GM12878 (cell line): ENCODE measurements around the gene PRORP. TPM values are rescaled to one million over a fixed set of nuclear protein-coding genes. Genes with fewer than 3 reads are reported as not detected.
A peak's percentile ranks its signal among the peaks of the same experiment; 100 is the strongest.

ENCODE experiments used
- ATAC-seq: fragments of 200-7000 bp; cut with Tn5 transposase; 3 replicates; pipeline ENCODE4 v1.9.1; 2020; ENCODE audit warnings: mild to moderate bottlenecking, moderate library complexity
- BruUV-seq: library from RNA; stranded (reverse); fragments of 400-500 nt; replicated peaks from 2 replicates; lab custom pipeline; 2021; lab: Mats Ljungman, UMichigan
- CTCF ChIA-PET: fragments of 300-600 bp; sonication (Branson Sonifier 250); formaldehyde crosslinking; extraction: SDS; loops from one replicate; lab custom pipeline; 2021; ENCODE audit warnings: inconsistent platforms; lab: Yijun Ruan, JAX
- POLR2A ChIA-PET: fragments of 350-600 bp; formaldehyde crosslinking; extraction: SDS; loops from one replicate; lab custom pipeline; 2021; ENCODE audit warnings: inconsistent platforms; lab: Charles Lee
- RAD21 ChIA-PET: fragments of 300-600 bp; sonication (Branson Sonifier 250); formaldehyde crosslinking; loops from one replicate; lab custom pipeline; 2023; ENCODE audit warnings: antibody characterized with exemption; ENCODE audit not compliant: unreplicated experiment; lab: Charles Lee
- SMC1A ChIA-PET: fragments of 300-600 bp; sonication (Branson Sonifier 250); formaldehyde crosslinking; loops from one replicate; lab custom pipeline; 2023; ENCODE audit not compliant: unreplicated experiment, uncharacterized antibody; lab: Charles Lee
- DNase-seq: peaks from one replicate; pipeline ENCODE4 v3.0.0-alpha.2; 2011; ENCODE audit warnings: low read depth, low spot score
- FAIRE-seq: peaks from 3 replicates; lab custom pipeline; 2011; peaks lifted over from hg19 to GRCh38; lab: Jason Lieb, UNC
- H2AFZ ChIP-seq: 2 replicates; pipeline ENCODE4 v1.6.0; 2011; ENCODE audit warnings: low read depth, low read length, control low read depth; ENCODE audit not compliant: control insufficient read depth
- H3K27ac ChIP-seq: 2 replicates; pipeline ENCODE4 v1.5.1; 2011; ENCODE audit warnings: control low read depth; ENCODE audit not compliant: control insufficient read depth, insufficient read depth
- H3K27me3 ChIP-seq, 2 experiments: replicated peaks in 1 of 2; 2 replicates each; pipeline versions ENCODE4 v1.6.0 to v1.6.1; 2011; ENCODE audit warnings: low read length in 1 of 2; ENCODE audit not compliant: control insufficient read depth in 2 of 2, insufficient read depth in 2 of 2
- H3K36me3 ChIP-seq, 2 experiments: 2 replicates each; pipeline ENCODE4 v1.5.1; 2011; ENCODE audit warnings: low read length in 1 of 2; ENCODE audit not compliant: control insufficient read depth in 2 of 2, insufficient read depth in 2 of 2
- H3K4me1 ChIP-seq: 2 replicates; pipeline ENCODE4 v1.6.1; 2011; ENCODE audit warnings: mild to moderate bottlenecking, low read length, moderate library complexity, mixed read lengths; ENCODE audit not compliant: control insufficient read depth, insufficient read depth
- H3K4me2 ChIP-seq: 2 replicates; pipeline ENCODE4 v1.6.0; 2011; ENCODE audit warnings: control low read depth; ENCODE audit not compliant: control insufficient read depth, insufficient read depth
- H3K4me3 ChIP-seq: fragments of 200-600 bp; sonication (generic); 2 replicates; pipeline ENCODE4 v1.5.1; 2016
- H3K79me2 ChIP-seq: 2 replicates; pipeline ENCODE4 v1.6.0; 2011; ENCODE audit warnings: low read length; ENCODE audit not compliant: control insufficient read depth, insufficient read depth
- H3K9ac ChIP-seq: 2 replicates; pipeline ENCODE4 v1.8.0; 2011; ENCODE audit warnings: low read length, control low read depth, mixed read lengths; ENCODE audit not compliant: control insufficient read depth, insufficient read depth
- H3K9me3 ChIP-seq: replicated peaks from 3 replicates; pipeline ENCODE4 v1.5.1; 2011; ENCODE audit warnings: mild to moderate bottlenecking, low read length; ENCODE audit not compliant: control insufficient read depth, insufficient read depth
- H4K20me1 ChIP-seq: 2 replicates; pipeline ENCODE4 v1.6.0; 2011; ENCODE audit not compliant: control insufficient read depth, insufficient read depth
- CBFB ChIP-seq: IDR thresholded peaks from 2 replicates; pipeline ENCODE4 v1.6.1; 2016; ENCODE audit warnings: antibody characterized with exemption, low read depth
- CEBPB ChIP-seq, 2 experiments: fragments of 150-350 bp in 1 of 2; IDR thresholded peaks; 2 replicates each; pipeline ENCODE4 v1.6.1; 2012 to 2014; ENCODE audit warnings: low read depth in 2 of 2, low read length in 2 of 2, borderline replicate concordance in 1 of 2, inconsistent platforms in 1 of 2
- CHD2 ChIP-seq: IDR thresholded peaks from 2 replicates; pipeline ENCODE4 v1.6.1; 2011; ENCODE audit warnings: low read depth, low read length, improper control_type of control experiment, borderline replicate concordance
- EGR1 ChIP-seq, 2 experiments: IDR thresholded peaks; 1 replicate in 1 of 2; 2 replicates in 1 of 2; pipeline ENCODE4 v1.6.1; 2011 to 2012; ENCODE audit warnings: low read depth in 2 of 2, low read length in 2 of 2, borderline replicate concordance in 1 of 2, mild to moderate bottlenecking in 1 of 2, moderate library complexity in 1 of 2
- MLLT1 ChIP-seq: fragments of 450-650 bp; IDR thresholded peaks from 2 replicates; pipeline ENCODE4 v1.6.1; 2016; ENCODE audit warnings: mild to moderate bottlenecking
- MXI1 ChIP-seq: fragments of 150-350 bp; IDR thresholded peaks from 2 replicates; pipeline ENCODE4 v1.6.1; 2011; ENCODE audit warnings: low read depth, mild to moderate bottlenecking, inconsistent platforms, low read length, improper control_type of control experiment
- NFYA ChIP-seq: IDR thresholded peaks from 2 replicates; pipeline ENCODE4 v1.6.1; 2011; ENCODE audit warnings: low read depth, mild to moderate bottlenecking, low read length, improper control_type of control experiment, borderline replicate concordance
- RUNX3 ChIP-seq: IDR thresholded peaks from 2 replicates; pipeline ENCODE4 v1.6.1; 2012; ENCODE audit warnings: low read length, inconsistent platforms
- SIX5 ChIP-seq: IDR thresholded peaks from 2 replicates; pipeline ENCODE4 v1.6.1; 2011; ENCODE audit warnings: mild to moderate bottlenecking, low read depth, low read length, moderate library complexity; ENCODE audit not compliant: severe bottlenecking
- ZNF274 ChIP-seq: IDR thresholded peaks from one replicate; pipeline ENCODE4 v1.8.0; 2011; ENCODE audit not compliant: insufficient read length, insufficient read depth
- ZZZ3 ChIP-seq: IDR thresholded peaks from 2 replicates; pipeline ENCODE4 v1.6.1; 2011; ENCODE audit warnings: low read depth; ENCODE audit not compliant: control insufficient read depth, insufficient read length
- WGBS: methylation state at CpG from one replicate; pipeline ENCODE4 v1.1.6; 2016; ENCODE audit warnings: low lambda C conversion rate; ENCODE audit not compliant: insufficient replicate concordance, insufficient coverage; ENCODE audit errors: missing lambda C conversion rate; 5-methylcytosine and 5-hydroxymethylcytosine counted together
- in situ Hi-C: fragments of 300-500 bp; cut with MboI; formaldehyde crosslinking; loops from 9 replicates; pipeline ENCODE4 v1.14.3; 2018; ENCODE audit warnings: mixed read lengths
- intact Hi-C: fragments of 100-400 bp; cut with micrococcal nuclease; formaldehyde crosslinking; loops from one replicate; pipeline ENCODE4 v1.14.2; 2022; ENCODE audit not compliant: unreplicated experiment
- polyA plus RNA-seq, 11 experiments: library from polyadenylated mRNA; depleted of rRNA in 4 of 11; unstranded in 6 of 11; stranded (reverse) in 5 of 11; fragments of >200 nt; fragmentation: Nextera tagmentation in 4 of 11; fragmentation: Illumina TruSeq in 1 of 11; extraction: Ambion mirVana in 4 of 11; extraction: Trizol in 1 of 11; gene quantifications; 1 replicate in 1 of 11; 2 replicates in 10 of 11; pipeline versions ENCODE4 v1.2.1 to v1.2.3, GENCODE V29; 2011 to 2016; ENCODE audit warnings: inconsistent platforms in 2 of 11, missing spikeins in 2 of 11, low read depth in 1 of 11
- total RNA-seq, 4 experiments: library from RNA; depleted of rRNA in 3 of 4; stranded (reverse); fragments of >200 nt in 3 of 4; fragmentation: Illumina TruSeq in 1 of 4; extraction: Trizol in 1 of 4; gene quantifications; 2 replicates each; pipeline versions ENCODE4 v1.2.1 to v1.2.3, GENCODE V29; 2013 to 2021
- TF ChIP-seq, protein P1 (sequence below): IDR thresholded peaks from 2 replicates; pipeline ENCODE4 v1.6.1; 2011; ENCODE audit warnings: borderline replicate concordance, low read depth, mild to moderate bottlenecking, moderate library complexity, low read length; ENCODE audit not compliant: insufficient read depth, poor library complexity, severe bottlenecking
- TF ChIP-seq, protein P2 (sequence below): IDR thresholded peaks from 2 replicates; pipeline ENCODE4 v1.6.1; 2011; ENCODE audit warnings: low read depth, low read length, improper control_type of control experiment, borderline replicate concordance

PRORP gene
- total and polyA plus RNA-seq, 10 of the 15 experiments (the other 5 are each of a cell fraction or from before 2014, with no cell fraction given), result 38.8 to 61.3 (median 46.7) TPM

DNA sequence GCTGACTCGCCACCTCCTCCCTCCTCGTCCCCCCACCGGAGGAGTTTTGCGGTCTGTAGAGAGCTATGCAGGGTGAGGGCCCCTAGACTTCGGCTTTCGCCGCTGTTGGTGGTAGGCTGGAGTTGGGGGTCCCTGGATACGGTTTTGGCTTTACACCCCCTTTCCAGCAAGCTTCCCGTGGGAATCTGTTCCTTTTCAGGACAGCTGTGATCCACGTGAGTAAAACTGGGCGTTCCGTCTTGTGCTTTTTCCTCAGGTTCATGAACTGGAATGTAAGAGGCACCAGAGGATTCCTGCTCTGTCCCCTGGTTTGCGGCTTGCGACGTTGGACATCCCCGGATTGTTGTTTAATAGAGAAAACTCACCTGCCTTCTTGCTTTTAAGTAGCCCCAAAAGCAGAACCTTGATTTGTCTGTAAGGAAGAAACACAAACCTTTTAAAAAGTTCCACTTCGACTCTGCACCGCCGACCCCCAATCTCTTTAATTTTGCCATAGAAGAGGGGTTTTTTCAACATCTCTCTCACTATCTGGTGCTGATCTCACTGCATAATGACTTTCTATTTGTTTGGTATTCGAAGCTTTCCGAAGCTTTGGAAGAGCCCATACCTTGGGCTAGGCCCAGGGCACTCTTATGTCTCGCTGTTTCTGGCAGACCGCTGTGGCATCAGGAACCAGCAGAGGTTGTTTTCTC lies 490 bp downstream of the PRORP start (continued):
- 0 out of 2 replicates have a peak, but pooled peaks have one; percentile 38 for TF ChIP-seq MXI1
- no peak for TF ChIP-seq NFYA
- TF ChIP-seq MLLT1, result peak; percentile 71
- TF ChIP-seq, protein P1, sequence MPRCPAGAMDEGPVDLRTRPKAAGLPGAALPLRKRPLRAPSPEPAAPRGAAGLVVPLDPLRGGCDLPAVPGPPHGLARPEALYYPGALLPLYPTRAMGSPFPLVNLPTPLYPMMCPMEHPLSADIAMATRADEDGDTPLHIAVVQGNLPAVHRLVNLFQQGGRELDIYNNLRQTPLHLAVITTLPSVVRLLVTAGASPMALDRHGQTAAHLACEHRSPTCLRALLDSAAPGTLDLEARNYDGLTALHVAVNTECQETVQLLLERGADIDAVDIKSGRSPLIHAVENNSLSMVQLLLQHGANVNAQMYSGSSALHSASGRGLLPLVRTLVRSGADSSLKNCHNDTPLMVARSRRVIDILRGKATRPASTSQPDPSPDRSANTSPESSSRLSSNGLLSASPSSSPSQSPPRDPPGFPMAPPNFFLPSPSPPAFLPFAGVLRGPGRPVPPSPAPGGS, result peak; percentile 27
- TF ChIP-seq CBFB, result peak; percentile 83
- peak; percentile 86 for TF ChIP-seq RUNX3

GRCh38 chr14:35123388-35123703 lies 994 bp downstream of the PRORP start:
- H3K4me2 ChIP-seq, result peak overlapping the region; percentile 98
- H3K79me2 ChIP-seq, result peaks cover 26% of the 10 kb centered on the region
- peak overlapping the region; percentile 99 for H3K27ac ChIP-seq
- no peaks in the 10 kb centered on the region for H3K27me3 ChIP-seq
- no peaks in the 10 kb centered on the region for H3K9me3 ChIP-seq
- H4K20me1 ChIP-seq, result no peaks in the 10 kb centered on the region
- TF ChIP-seq, protein P2, sequence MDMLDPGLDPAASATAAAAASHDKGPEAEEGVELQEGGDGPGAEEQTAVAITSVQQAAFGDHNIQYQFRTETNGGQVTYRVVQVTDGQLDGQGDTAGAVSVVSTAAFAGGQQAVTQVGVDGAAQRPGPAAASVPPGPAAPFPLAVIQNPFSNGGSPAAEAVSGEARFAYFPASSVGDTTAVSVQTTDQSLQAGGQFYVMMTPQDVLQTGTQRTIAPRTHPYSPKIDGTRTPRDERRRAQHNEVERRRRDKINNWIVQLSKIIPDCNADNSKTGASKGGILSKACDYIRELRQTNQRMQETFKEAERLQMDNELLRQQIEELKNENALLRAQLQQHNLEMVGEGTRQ, result no peak
- no peak for TF ChIP-seq ZZZ3
- no peak for TF ChIP-seq CHD2
- TF ChIP-seq ZNF274, result no peak
- TF ChIP-seq EGR1 (IDR thresholded peaks at IDR 0.05; ENCODE audit: borderline replicate concordance in 1 of 2, low read depth in 2 of 2, low read length in 2 of 2), result no peak
- TF ChIP-seq CEBPB (IDR thresholded peaks at IDR 0.05; ENCODE audit: borderline replicate concordance in 1 of 2, low read depth in 2 of 2, low read length in 2 of 2), result no peak
- TF ChIP-seq SIX5, result no peak
- ChIA-PET RAD21 (interaction anchor here (0.6 to 2.6 kb wide), 14 partner anchors 15 to 453 kb away, joined by 3 to 11 read pairs (median 3); partner anchors contain the start of genes NFKBIA, PSMA6 and SRP54), SMC1A (interaction anchor here (0.9 to 1.7 kb wide), 11 partner anchors 12 to 282 kb away, joined by 3 to 7 read pairs (median 5); partner anchors contain the start of gene SRP54), POLR2A (interaction anchor here (1.1 to 2.0 kb wide), 7 partner anchors 16 to 293 kb away, joined by 3 to 6 read pairs (median 5); partner anchors contain the start of genes FAM177A1 and SRP54), CTCF (interaction anchor here (1.1 to 4.5 kb wide), 6 partner anchors 12 to 692 kb away, joined by 3 to 29 read pairs (median 4); no protein-coding TSS in a partner anchor)
- H3K4me3 ChIP-seq, result peak overlapping the region; percentile 83
- DNase-seq (no peak), FAIRE-seq (no peak), ATAC-seq (no peak)
- intact Hi-C loops (loop anchor here (5.0 kb wide), 2 partner anchors 164 to 251 kb away; no protein-coding TSS in a partner anchor), in situ Hi-C loops (no loop called here)
- H3K4me1 ChIP-seq, result 0 out of 2 replicates have a peak, but pooled peaks cover 2% of the 10 kb centered on the region
- peak overlapping the region; percentile 100 for H2AFZ ChIP-seq
- 24% methylated on average over 3 of the region's 3 CpGs for WGBS
- BruUV-seq, result no TSS peak
- H3K9ac ChIP-seq, result peak overlapping the region; percentile 98
- no peaks in the 10 kb centered on the region for H3K36me3 ChIP-seq
